Measurements from ENCODE around the gene KCNMA1.

- TF ChIP-seq CTCF (IDR thresholded peaks at IDR 0.05), result no peak
- TF ChIP-seq POLR2A (IDR thresholded peaks at IDR 0.05), result no peak
- no peak for TF ChIP-seq POLR2AphosphoS5 (IDR thresholded peaks at IDR 0.05)
- TF ChIP-seq EP300 (IDR thresholded peaks at IDR 0.05), result no peak
Observed at GRCh38 chr10:77022671-77023070, 614.9 kb downstream of the KCNMA1 start.
